Type B pancreatic cell (in vitro differentiated cells): ENCODE results near the gene ODF4. TPM values are rescaled to one million over a fixed set of nuclear protein-coding genes. Genes with fewer than 3 reads are reported as not detected.
"Not testable (repeated sequence)": the region's sequence is repeated elsewhere in the genome, so short reads cannot be mapped to it uniquely, and the experiment has no call there.

Experiments used
- DNase-seq: peaks from one replicate; pipeline ENCODE4 v3.0.0; 2021; ENCODE audit warnings: mixed read lengths; ENCODE audit not compliant: unreplicated experiment; ENCODE audit errors: extremely low spot score
- H3K27ac Mint-ChIP-seq: 2 replicates; pipeline ENCODE4 v1.8.0; 2021; ENCODE audit warnings: mild to moderate bottlenecking, mixed read lengths
- H3K27me3 Mint-ChIP-seq: 2 replicates; pipeline ENCODE4 v1.8.0; 2021; ENCODE audit warnings: mixed read lengths
- H3K36me3 Mint-ChIP-seq: 2 replicates; pipeline ENCODE4 v1.8.0; 2021; ENCODE audit warnings: mixed read lengths
- H3K4me1 Mint-ChIP-seq: one replicate; pipeline ENCODE4 v1.8.0; 2021; ENCODE audit warnings: mixed read lengths; ENCODE audit not compliant: unreplicated experiment
- H3K4me3 Mint-ChIP-seq: 2 replicates; pipeline ENCODE4 v1.8.0; 2021; ENCODE audit warnings: mild to moderate bottlenecking, mixed read lengths
- H3K9me3 Mint-ChIP-seq: 2 replicates; pipeline ENCODE4 v1.8.0; 2021; ENCODE audit warnings: mixed read lengths
- total RNA-seq: library from RNA; stranded (reverse); gene quantifications from 2 replicates; pipeline ENCODE4 v1.2.1, GENCODE V29; 2021; ENCODE audit warnings: low replicate concordance
- TF ChIP-seq, protein P1 (sequence below): fragments of 200-600 bp; sonication (generic); conservative IDR thresholded peaks from 2 replicates; pipeline ENCODE4 v1.5.0; 2021; ENCODE audit warnings: antibody characterized with exemption, mild to moderate bottlenecking

The ODF4 gene
- total RNA-seq, 1 donor from 2014 or later: not detected

GRCh38 chr17:8393470-8394231 is 54.0 kb downstream of the ODF4 start:
- H3K9me3 Mint-ChIP-seq: no peaks in the 10 kb centered on the region
- peaks cover 38% of the 10 kb centered on the region for H3K27me3 Mint-ChIP-seq
- no peak for DNase-seq
- H3K27ac Mint-ChIP-seq: peak overlapping the region; percentile 92
- H3K4me3 Mint-ChIP-seq: peak overlapping the region; percentile 36
- TF ChIP-seq, protein P1, sequence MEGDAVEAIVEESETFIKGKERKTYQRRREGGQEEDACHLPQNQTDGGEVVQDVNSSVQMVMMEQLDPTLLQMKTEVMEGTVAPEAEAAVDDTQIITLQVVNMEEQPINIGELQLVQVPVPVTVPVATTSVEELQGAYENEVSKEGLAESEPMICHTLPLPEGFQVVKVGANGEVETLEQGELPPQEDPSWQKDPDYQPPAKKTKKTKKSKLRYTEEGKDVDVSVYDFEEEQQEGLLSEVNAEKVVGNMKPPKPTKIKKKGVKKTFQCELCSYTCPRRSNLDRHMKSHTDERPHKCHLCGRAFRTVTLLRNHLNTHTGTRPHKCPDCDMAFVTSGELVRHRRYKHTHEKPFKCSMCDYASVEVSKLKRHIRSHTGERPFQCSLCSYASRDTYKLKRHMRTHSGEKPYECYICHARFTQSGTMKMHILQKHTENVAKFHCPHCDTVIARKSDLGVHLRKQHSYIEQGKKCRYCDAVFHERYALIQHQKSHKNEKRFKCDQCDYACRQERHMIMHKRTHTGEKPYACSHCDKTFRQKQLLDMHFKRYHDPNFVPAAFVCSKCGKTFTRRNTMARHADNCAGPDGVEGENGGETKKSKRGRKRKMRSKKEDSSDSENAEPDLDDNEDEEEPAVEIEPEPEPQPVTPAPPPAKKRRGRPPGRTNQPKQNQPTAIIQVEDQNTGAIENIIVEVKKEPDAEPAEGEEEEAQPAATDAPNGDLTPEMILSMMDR: no peak
- H3K36me3 Mint-ChIP-seq: no peaks in the 10 kb centered on the region
- H3K4me1 Mint-ChIP-seq: peaks cover 3% of the 10 kb centered on the region

- not testable (repeated sequence) for H3K36me3 Mint-ChIP-seq, H3K9me3 Mint-ChIP-seq, H3K27ac Mint-ChIP-seq, H3K4me3 Mint-ChIP-seq, H3K4me1 Mint-ChIP-seq, DNase-seq
- peaks cover 39% of the 10 kb centered on the region for H3K27me3 Mint-ChIP-seq
These were observed 54.9 kb downstream of the ODF4 start for GRCh38 chr17:8394497-8394896.

Other genes starting within 250 kb of the ODF4 start
- gene ALOXE3, start 221.3 kb upstream of the ODF4 start, total RNA-seq: 0.14 TPM in 1 of 2 replicates, not detected in the other
- 0.46 TPM in 1 of 2 replicates, not detected in the other for gene HES7, start 215.7 kb upstream of the ODF4 start, total RNA-seq
- 31.0 and 33.2 TPM in 2 replicates for gene PER1, start 187.4 kb upstream of the ODF4 start, total RNA-seq
- gene VAMP2, start 176.9 kb upstream of the ODF4 start, total RNA-seq: 44.7 and 46.3 TPM in 2 replicates
- 19.1 and 22.1 TPM in 2 replicates for gene TMEM107, start 163.5 kb upstream of the ODF4 start, total RNA-seq
- gene BORCS6, start 149.7 kb upstream of the ODF4 start, total RNA-seq: 4.8 and 6.9 TPM in 2 replicates
- 35.0 and 108 TPM in 2 replicates for gene AURKB, start 129.3 kb upstream of the ODF4 start, total RNA-seq
- gene CTC1, start 91.8 kb upstream of the ODF4 start, total RNA-seq: 42.6 and 43.1 TPM in 2 replicates
- 54.5 and 117 TPM in 2 replicates for gene PFAS, start 90.6 kb upstream of the ODF4 start, total RNA-seq
- gene RANGRF, start 51.2 kb upstream of the ODF4 start, total RNA-seq: 21.9 and 30.9 TPM in 2 replicates
- gene SLC25A35, start 44.4 kb upstream of the ODF4 start, total RNA-seq: 4.0 and 5.6 TPM in 2 replicates
- 0.24 TPM in 1 of 2 replicates, not detected in the other for gene ARHGEF15, start 29.6 kb upstream of the ODF4 start, total RNA-seq
- gene RPL26, start 43.4 kb downstream of the ODF4 start, total RNA-seq: 2,046 and 2,187 TPM in 2 replicates
- gene RNF222, start 58.0 kb downstream of the ODF4 start, total RNA-seq: 0.24 and 1.1 TPM in 2 replicates
- gene NDEL1, start 96.0 kb downstream of the ODF4 start, total RNA-seq: 51.4 and 77.9 TPM in 2 replicates